ENCODE data around the gene VAV3. TPM values are rescaled to one million over a fixed set of nuclear protein-coding genes. Genes with fewer than 3 reads are reported as not detected.
A peak's percentile ranks its signal among the peaks of the same experiment; 100 is the strongest.

Gene VAV3
- total and polyA plus RNA-seq, 11 donors: 0.57 to 8.3 (median 1.9) TPM

DNA sequence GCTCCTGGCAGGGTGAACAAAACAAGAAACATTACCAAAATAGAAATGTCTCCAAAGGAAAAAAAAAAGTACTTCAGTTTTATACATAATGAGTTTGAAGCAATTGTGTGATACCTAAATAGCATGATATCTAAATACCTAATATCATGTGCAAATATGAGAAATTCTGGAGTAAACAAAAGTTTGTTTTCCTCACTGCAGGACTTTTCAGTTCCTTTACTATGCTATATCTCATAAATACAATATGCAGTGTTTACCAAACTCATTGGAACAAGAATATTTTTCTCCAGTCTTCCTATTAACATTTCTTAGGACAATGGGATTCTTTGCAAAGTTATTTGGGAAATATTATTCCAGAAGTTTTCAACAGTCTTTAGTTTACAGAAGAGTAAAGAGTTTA is 98.1 kb downstream of the VAV3 start:
- peaks cover 0 to 18% (median 0%) of the 10 kb centered on the region in 12 donors for H3K4me1 ChIP-seq
- ATAC-seq (no peak), DNase-seq (no peak)
- intact Hi-C loops (cut with DNase I): no loop called here
- H3K27ac ChIP-seq: no peak overlapping the region
- no peaks in the 10 kb centered on the region for H3K27me3 ChIP-seq
- H3K36me3 ChIP-seq: no peaks in the 10 kb centered on the region
- H3K9me3 ChIP-seq: peaks cover 0 to 17% (median 0%) of the 10 kb centered on the region in 12 donors
- no peak overlapping the region for H3K4me3 ChIP-seq
- TF ChIP-seq, protein P1, sequence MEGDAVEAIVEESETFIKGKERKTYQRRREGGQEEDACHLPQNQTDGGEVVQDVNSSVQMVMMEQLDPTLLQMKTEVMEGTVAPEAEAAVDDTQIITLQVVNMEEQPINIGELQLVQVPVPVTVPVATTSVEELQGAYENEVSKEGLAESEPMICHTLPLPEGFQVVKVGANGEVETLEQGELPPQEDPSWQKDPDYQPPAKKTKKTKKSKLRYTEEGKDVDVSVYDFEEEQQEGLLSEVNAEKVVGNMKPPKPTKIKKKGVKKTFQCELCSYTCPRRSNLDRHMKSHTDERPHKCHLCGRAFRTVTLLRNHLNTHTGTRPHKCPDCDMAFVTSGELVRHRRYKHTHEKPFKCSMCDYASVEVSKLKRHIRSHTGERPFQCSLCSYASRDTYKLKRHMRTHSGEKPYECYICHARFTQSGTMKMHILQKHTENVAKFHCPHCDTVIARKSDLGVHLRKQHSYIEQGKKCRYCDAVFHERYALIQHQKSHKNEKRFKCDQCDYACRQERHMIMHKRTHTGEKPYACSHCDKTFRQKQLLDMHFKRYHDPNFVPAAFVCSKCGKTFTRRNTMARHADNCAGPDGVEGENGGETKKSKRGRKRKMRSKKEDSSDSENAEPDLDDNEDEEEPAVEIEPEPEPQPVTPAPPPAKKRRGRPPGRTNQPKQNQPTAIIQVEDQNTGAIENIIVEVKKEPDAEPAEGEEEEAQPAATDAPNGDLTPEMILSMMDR (IDR thresholded peaks at IDR 0.05): no peak
- TF ChIP-seq POLR2A (IDR thresholded peaks at IDR 0.05): no peak

DNA sequence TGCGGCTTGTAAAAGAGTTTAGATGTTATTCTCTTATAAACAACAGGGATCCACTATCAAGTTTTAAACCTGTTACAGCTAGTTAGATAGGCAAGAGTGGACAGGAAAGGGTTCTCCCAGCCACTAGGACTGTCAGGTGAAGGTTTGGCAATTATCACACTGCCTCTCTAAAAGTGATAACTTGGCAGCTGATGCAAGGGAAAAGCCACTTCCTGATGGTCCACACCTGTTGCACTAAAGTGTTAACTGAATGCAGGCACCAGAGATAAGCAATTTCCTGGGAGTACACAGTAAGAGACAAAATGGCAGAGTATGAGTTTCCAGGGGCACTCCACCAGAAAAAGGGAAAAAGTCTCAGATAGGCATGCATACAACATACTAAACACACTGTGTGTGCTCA is 99.4 kb downstream of the VAV3 start:
- H3K4me3 ChIP-seq: no peak overlapping the region

DNA sequence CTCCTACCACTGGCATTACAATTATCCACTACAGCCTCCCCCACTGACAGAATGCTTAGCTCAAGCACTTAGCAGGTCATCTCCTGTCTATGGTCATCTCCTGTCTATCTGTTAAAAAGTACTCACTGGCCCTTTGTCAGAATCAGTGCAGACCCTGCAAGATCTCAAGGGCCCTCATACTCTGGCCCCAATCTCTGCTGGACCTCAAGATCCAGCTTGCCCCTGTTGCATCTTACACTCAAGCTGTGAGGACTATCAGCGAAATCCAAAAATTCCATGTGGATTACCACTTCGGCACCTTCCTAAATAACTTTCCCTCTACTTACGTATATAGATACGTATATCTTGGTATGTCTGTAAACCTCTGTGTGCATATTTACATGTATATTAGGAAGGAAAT is 101.6 kb downstream of the VAV3 start:
- DNase-seq (no peak), ATAC-seq (no peak)
- H3K4me1 ChIP-seq: peaks cover 0 to 12% (median 0%) of the 10 kb centered on the region in 12 donors
- WGBS, 4 donors: 54 to 69% (median 61%) methylated on average over 4 of the region's 4 CpGs
- TF ChIP-seq POLR2A (IDR thresholded peaks at IDR 0.05): no peak
- TF ChIP-seq, protein P1 (IDR thresholded peaks at IDR 0.05): no peak
- no peak overlapping the region for H3K4me3 ChIP-seq
- no peaks in the 10 kb centered on the region for H3K36me3 ChIP-seq
- H3K9me3 ChIP-seq: peaks cover 0 to 14% (median 0%) of the 10 kb centered on the region in 12 donors
- no peaks in the 10 kb centered on the region for H3K27me3 ChIP-seq
- intact Hi-C loops (cut with DNase I): no loop called here
- H3K27ac ChIP-seq: no peak overlapping the region

More for the DNA sequence above, 99.4 kb downstream of the VAV3 start:
- 74 to 87% (median 79%) methylated on average over 1 of the region's 1 CpG for WGBS, 4 donors
- DNase-seq: no peak
- Histone ChIP-seq H3K27me3 (no peaks in the 10 kb centered on the region), H3K27ac (no peak overlapping the region), H3K9me3 (peaks cover 0 to 24% (median 0%) of the 10 kb centered on the region in 12 donors), H3K4me1 (peaks cover 0 to 12% (median 0%) of the 10 kb centered on the region in 12 donors), H3K36me3 (no peaks in the 10 kb centered on the region)
- intact Hi-C loops (cut with DNase I): no loop called here
- ATAC-seq: no peak
- TF ChIP-seq, protein P1 (IDR thresholded peaks at IDR 0.05): no peak
- no peak for TF ChIP-seq POLR2A (IDR thresholded peaks at IDR 0.05)

DNA sequence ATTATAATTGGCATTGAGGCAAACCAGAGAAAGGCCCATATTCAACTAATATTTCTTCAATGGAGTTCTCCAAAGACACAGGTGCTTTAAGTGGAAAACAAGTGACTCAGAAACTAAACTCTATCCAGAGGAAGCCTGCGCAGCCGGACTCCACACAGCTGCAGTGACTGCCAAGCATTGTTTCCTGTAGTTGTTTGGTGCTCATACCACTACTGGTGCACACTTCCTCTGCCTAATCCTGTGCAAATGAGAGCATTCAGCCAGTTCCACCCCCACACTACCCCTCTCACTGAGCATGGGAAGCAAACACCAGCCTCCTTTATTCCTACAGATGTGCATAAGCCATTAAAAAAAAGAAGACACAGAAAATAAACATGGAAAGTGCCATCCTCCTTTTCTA is 102.9 kb downstream of the VAV3 start:
- H3K27me3 ChIP-seq: no peaks in the 10 kb centered on the region
- DNase-seq (no peak), ATAC-seq (peak in 2 of 4 donors; percentile 63 to 72)
- peaks cover 0 to 14% (median 0%) of the 10 kb centered on the region in 12 donors for H3K9me3 ChIP-seq
- no peak overlapping the region for H3K27ac ChIP-seq
- no peak overlapping the region for H3K4me3 ChIP-seq
- H3K36me3 ChIP-seq: no peaks in the 10 kb centered on the region
- TF ChIP-seq, protein P1 (IDR thresholded peaks at IDR 0.05): no peak
- no peak for TF ChIP-seq POLR2A (IDR thresholded peaks at IDR 0.05)
- intact Hi-C loops (cut with DNase I): no loop called here
- H3K4me1 ChIP-seq: peaks cover 0 to 12% (median 0%) of the 10 kb centered on the region in 12 donors
- 61 to 78% (median 74%) methylated on average over 2 of the region's 2 CpGs for WGBS, 4 donors

Data from heart left ventricle (tissue), 16 donors.